ENCODE results near the gene MLYCD.
A peak's percentile ranks its signal among the peaks of the same experiment; 100 is the strongest.

The MLYCD gene

DNA sequence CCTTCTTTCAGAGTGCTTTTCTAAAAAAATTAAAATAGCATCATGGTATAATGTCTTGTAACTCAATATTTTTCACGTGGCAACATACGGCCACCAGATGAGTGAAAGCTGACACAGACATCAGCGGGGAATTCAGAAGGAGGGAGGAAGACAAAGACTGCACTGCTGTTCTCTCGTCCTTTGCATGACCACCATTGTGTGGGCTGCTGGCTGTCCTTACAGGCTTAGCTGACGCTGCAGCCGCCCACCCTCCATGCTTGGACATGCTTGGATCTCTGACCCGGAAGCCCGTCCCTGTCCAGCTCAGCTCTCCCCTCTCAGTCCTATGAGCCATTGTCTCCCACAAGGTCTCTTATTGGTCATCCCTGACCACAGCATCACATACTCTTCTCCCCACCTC, 11.4 kb upstream of the MLYCD start:
- Histone ChIP-seq H3K4me3 (ENCODE audit: insufficient read depth in 1 of 2, low read depth in 1 of 2, low read length in 2 of 2) (peak overlapping the region in 1 of 2 experiments; percentile 27), H3K36me3 (ENCODE audit: control insufficient read depth in 1 of 2, insufficient read depth in 2 of 2, low read depth in 1 of 2, low read length in 2 of 2) (no peaks in the 10 kb centered on the region), H2AK5ac (ENCODE audit: low read length, severe bottlenecking) (no peak overlapping the region), H2BK12ac (ENCODE audit: low read length in 2 of 2) (no peak overlapping the region), H3K79me1 (replicated peaks; ENCODE audit: low read length, poor library complexity, severe bottlenecking) (no peaks in the 10 kb centered on the region), H3K27ac (ENCODE audit: low read length, poor library complexity, severe bottlenecking) (no peak overlapping the region), H4K91ac (ENCODE audit: low read length) (no peak overlapping the region), H2BK5ac (ENCODE audit: low read depth, low read length, poor library complexity, severe bottlenecking) (no peak overlapping the region), H3K4me1 (ENCODE audit: control insufficient read depth, insufficient read depth, low read depth, low read length) (no peaks in the 10 kb centered on the region), H3K9me3 (ENCODE audit: control insufficient read depth, low read length) (peaks cover 17% of the 10 kb centered on the region), H2AFZ (ENCODE audit: low read depth, low read length) (no peak overlapping the region), H3K4ac (ENCODE audit: low read depth in 1 of 2, low read length in 2 of 2) (no peak overlapping the region), H3K18ac (ENCODE audit: low read depth in 1 of 2, low read length in 2 of 2) (no peak overlapping the region), H3K9ac (ENCODE audit: low read length) (no peak overlapping the region), H2BK120ac (ENCODE audit: low read depth, low read length) (no peak overlapping the region), H2BK15ac (ENCODE audit: low read depth, poor library complexity, severe bottlenecking) (no peak overlapping the region), H3K27me3 (ENCODE audit: control insufficient read depth in 1 of 2, insufficient read depth in 1 of 2, low read length in 2 of 2) (peaks cover 3 to 4% of the 10 kb centered on the region in 2 experiments), H3K4me2 (ENCODE audit: low read length, poor library complexity, severe bottlenecking) (no peak overlapping the region), H4K8ac (ENCODE audit: low read length) (no peak overlapping the region), H3K14ac (ENCODE audit: low read length in 2 of 2) (no peak overlapping the region), H3K23ac (ENCODE audit: low read length in 2 of 2) (no peak overlapping the region)
- DNase-seq = no peak
- 86% methylated on average over 8 of the region's 8 CpGs for WGBS

DNA sequence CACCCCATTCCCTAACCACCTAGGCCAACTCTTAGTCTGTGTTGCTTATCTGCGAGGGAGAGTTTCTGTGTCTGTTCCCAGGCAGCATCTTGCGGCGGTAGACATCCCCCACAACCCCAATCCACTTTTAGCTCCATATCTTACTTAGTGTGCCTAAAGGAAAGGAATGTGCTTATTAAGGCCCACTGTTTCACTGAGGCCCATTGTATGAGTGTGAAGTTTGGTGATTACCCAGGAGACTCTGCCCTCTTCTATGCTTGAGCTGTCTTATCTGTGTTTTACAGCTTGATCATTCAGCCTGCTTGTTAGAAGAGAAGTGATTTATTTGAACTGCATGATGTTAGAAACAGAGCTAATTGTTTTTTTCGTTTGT, 10.3 kb upstream of the MLYCD start:
- Histone ChIP-seq H3K36me3 (ENCODE audit: control insufficient read depth in 1 of 2, insufficient read depth in 2 of 2, low read depth in 1 of 2, low read length in 2 of 2) (no peaks in the 10 kb centered on the region), H3K27ac (ENCODE audit: low read length, poor library complexity, severe bottlenecking) (no peak overlapping the region), H3K4me1 (ENCODE audit: control insufficient read depth, insufficient read depth, low read depth, low read length) (no peaks in the 10 kb centered on the region), H3K27me3 (ENCODE audit: control insufficient read depth in 1 of 2, insufficient read depth in 1 of 2, low read length in 2 of 2) (peaks cover 3 to 4% of the 10 kb centered on the region in 2 experiments), H3K4ac (ENCODE audit: low read depth in 1 of 2, low read length in 2 of 2) (no peak overlapping the region), H2BK120ac (ENCODE audit: low read depth, low read length) (no peak overlapping the region), H3K4me2 (ENCODE audit: low read length, poor library complexity, severe bottlenecking) (no peak overlapping the region), H2BK5ac (ENCODE audit: low read depth, low read length, poor library complexity, severe bottlenecking) (no peak overlapping the region), H3K14ac (ENCODE audit: low read length in 2 of 2) (no peak overlapping the region), H4K91ac (ENCODE audit: low read length) (no peak overlapping the region), H2AK5ac (ENCODE audit: low read length, severe bottlenecking) (no peak overlapping the region), H3K4me3 (ENCODE audit: insufficient read depth in 1 of 2, low read depth in 1 of 2, low read length in 2 of 2) (no peak overlapping the region), H2AFZ (ENCODE audit: low read depth, low read length) (no peak overlapping the region), H4K8ac (ENCODE audit: low read length) (no peak overlapping the region), H3K79me1 (replicated peaks; ENCODE audit: low read length, poor library complexity, severe bottlenecking) (no peaks in the 10 kb centered on the region), H3K9ac (ENCODE audit: low read length) (no peak overlapping the region), H2BK12ac (ENCODE audit: low read length in 2 of 2) (no peak overlapping the region), H3K9me3 (ENCODE audit: control insufficient read depth, low read length) (peaks cover 23% of the 10 kb centered on the region), H3K23ac (ENCODE audit: low read length in 2 of 2) (no peak overlapping the region), H2BK15ac (ENCODE audit: low read depth, poor library complexity, severe bottlenecking) (no peak overlapping the region), H3K18ac (ENCODE audit: low read depth in 1 of 2, low read length in 2 of 2) (no peak overlapping the region)
- no peak for DNase-seq
- WGBS = 20% methylated on average over 2 of the region's 4 CpGs

- H2AK5ac ChIP-seq (ENCODE audit: low read length, severe bottlenecking) = no peak overlapping the region
- H3K18ac ChIP-seq (ENCODE audit: low read depth in 1 of 2, low read length in 2 of 2) = no peak overlapping the region
- H3K36me3 ChIP-seq (ENCODE audit: control insufficient read depth in 1 of 2, insufficient read depth in 2 of 2, low read depth in 1 of 2, low read length in 2 of 2) = no peaks in the 10 kb centered on the region
- H4K91ac ChIP-seq (ENCODE audit: low read length) = no peak overlapping the region
- H3K4me1 ChIP-seq (ENCODE audit: control insufficient read depth, insufficient read depth, low read depth, low read length) = no peaks in the 10 kb centered on the region
- H3K9me3 ChIP-seq (ENCODE audit: control insufficient read depth, low read length) = peaks cover 23% of the 10 kb centered on the region
- no peak overlapping the region for H3K4me3 ChIP-seq (ENCODE audit: insufficient read depth in 1 of 2, low read depth in 1 of 2, low read length in 2 of 2)
- H2BK5ac ChIP-seq (ENCODE audit: low read depth, low read length, poor library complexity, severe bottlenecking) = no peak overlapping the region
- no peak overlapping the region for H4K8ac ChIP-seq (ENCODE audit: low read length)
- H3K79me1 ChIP-seq (replicated peaks; ENCODE audit: low read length, poor library complexity, severe bottlenecking) = no peaks in the 10 kb centered on the region
- H3K4me2 ChIP-seq (ENCODE audit: low read length, poor library complexity, severe bottlenecking) = no peak overlapping the region
- H2AFZ ChIP-seq (ENCODE audit: low read depth, low read length) = no peak overlapping the region
- H3K9ac ChIP-seq (ENCODE audit: low read length) = no peak overlapping the region
- no peak overlapping the region for H3K14ac ChIP-seq (ENCODE audit: low read length in 2 of 2)
- H2BK15ac ChIP-seq (ENCODE audit: low read depth, poor library complexity, severe bottlenecking) = no peak overlapping the region
- no peak for DNase-seq
- no peak overlapping the region for H3K27ac ChIP-seq (ENCODE audit: low read length, poor library complexity, severe bottlenecking)
- WGBS = 86% methylated on average over 3 of the region's 5 CpGs
- no peak overlapping the region for H2BK12ac ChIP-seq (ENCODE audit: low read length in 2 of 2)
- no peak overlapping the region for H2BK120ac ChIP-seq (ENCODE audit: low read depth, low read length)
- peaks cover 3 to 4% of the 10 kb centered on the region in 2 experiments for H3K27me3 ChIP-seq (ENCODE audit: control insufficient read depth in 1 of 2, insufficient read depth in 1 of 2, low read length in 2 of 2)
- H3K4ac ChIP-seq (ENCODE audit: low read depth in 1 of 2, low read length in 2 of 2) = no peak overlapping the region
- no peak overlapping the region for H3K23ac ChIP-seq (ENCODE audit: low read length in 2 of 2)
Observed at GRCh38 chr16:83890359-83890758, 8.6 kb upstream of the MLYCD start.

DNA sequence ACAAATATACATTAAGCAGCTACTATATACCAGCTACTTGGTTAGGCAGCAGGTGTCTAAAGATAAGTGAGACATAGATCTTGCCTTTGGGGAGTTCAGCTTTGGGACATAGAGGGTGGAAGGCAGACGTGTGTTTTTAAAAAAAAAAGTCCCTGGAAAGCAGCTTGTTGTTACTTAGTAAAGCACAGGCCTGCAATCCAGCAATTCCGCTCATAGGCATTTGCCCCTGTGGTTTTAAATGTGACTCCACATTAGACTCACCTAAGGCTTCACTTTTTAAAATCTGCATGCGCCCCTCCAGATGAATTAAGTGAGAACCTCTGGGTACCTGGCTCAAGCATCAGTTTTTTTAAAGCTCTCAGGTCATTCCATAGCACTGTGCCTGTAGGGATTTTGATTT, 7.2 kb upstream of the MLYCD start:
- peaks cover 23% of the 10 kb centered on the region for H3K9me3 ChIP-seq (ENCODE audit: control insufficient read depth, low read length)
- H2BK5ac ChIP-seq (ENCODE audit: low read depth, low read length, poor library complexity, severe bottlenecking) = no peak overlapping the region
- peaks cover 3 to 4% of the 10 kb centered on the region in 2 experiments for H3K27me3 ChIP-seq (ENCODE audit: control insufficient read depth in 1 of 2, insufficient read depth in 1 of 2, low read length in 2 of 2)
- no peaks in the 10 kb centered on the region for H3K79me1 ChIP-seq (replicated peaks; ENCODE audit: low read length, poor library complexity, severe bottlenecking)
- WGBS = 74% methylated on average over 2 of the region's 3 CpGs
- no peaks in the 10 kb centered on the region for H3K36me3 ChIP-seq (ENCODE audit: control insufficient read depth in 1 of 2, insufficient read depth in 2 of 2, low read depth in 1 of 2, low read length in 2 of 2)
- no peak overlapping the region for H2BK15ac ChIP-seq (ENCODE audit: low read depth, poor library complexity, severe bottlenecking)
- no peak overlapping the region for H3K9ac ChIP-seq (ENCODE audit: low read length)
- H3K4me3 ChIP-seq (ENCODE audit: insufficient read depth in 1 of 2, low read depth in 1 of 2, low read length in 2 of 2) = no peak overlapping the region
- H2AFZ ChIP-seq (ENCODE audit: low read depth, low read length) = no peak overlapping the region
- no peak overlapping the region for H2BK12ac ChIP-seq (ENCODE audit: low read length in 2 of 2)
- no peak overlapping the region for H3K18ac ChIP-seq (ENCODE audit: low read depth in 1 of 2, low read length in 2 of 2)
- DNase-seq = no peak
- H3K4me1 ChIP-seq (ENCODE audit: control insufficient read depth, insufficient read depth, low read depth, low read length) = no peaks in the 10 kb centered on the region
- H3K14ac ChIP-seq (ENCODE audit: low read length in 2 of 2) = no peak overlapping the region
- no peak overlapping the region for H3K23ac ChIP-seq (ENCODE audit: low read length in 2 of 2)
- H3K4ac ChIP-seq (ENCODE audit: low read depth in 1 of 2, low read length in 2 of 2) = no peak overlapping the region
- no peak overlapping the region for H4K91ac ChIP-seq (ENCODE audit: low read length)
- no peak overlapping the region for H2BK120ac ChIP-seq (ENCODE audit: low read depth, low read length)
- no peak overlapping the region for H4K8ac ChIP-seq (ENCODE audit: low read length)
- H2AK5ac ChIP-seq (ENCODE audit: low read length, severe bottlenecking) = no peak overlapping the region
- H3K4me2 ChIP-seq (ENCODE audit: low read length, poor library complexity, severe bottlenecking) = no peak overlapping the region
- no peak overlapping the region for H3K27ac ChIP-seq (ENCODE audit: low read length, poor library complexity, severe bottlenecking)
